HUES48 (cell line): Measurements from ENCODE around the gene HOXC12.

Experiments used
- H3K27ac ChIP-seq: one replicate; pipeline ENCODE4 v1.7.0; 2013; ENCODE audit warnings: low read depth, low read length, inconsistent platforms
- H3K27me3 ChIP-seq: 2 replicates; pipeline ENCODE4 v1.6.1; 2013; ENCODE audit warnings: mild to moderate bottlenecking, low read length; ENCODE audit not compliant: control insufficient read depth, insufficient read depth
- H3K36me3 ChIP-seq: 2 replicates; pipeline ENCODE4 v1.6.1; 2013; ENCODE audit warnings: low read length; ENCODE audit not compliant: control insufficient read depth, insufficient read depth
- H3K4me1 ChIP-seq: 2 replicates; pipeline ENCODE4 v1.6.1; 2013; ENCODE audit warnings: mild to moderate bottlenecking, low read length; ENCODE audit not compliant: control insufficient read depth, insufficient read depth
- H3K4me3 ChIP-seq: 2 replicates; pipeline ENCODE4 v1.5.1; 2013; ENCODE audit warnings: mild to moderate bottlenecking, low read depth, low read length
- H3K9ac ChIP-seq: 2 replicates; pipeline ENCODE4 v1.6.1; 2013; ENCODE audit warnings: mild to moderate bottlenecking, low read depth, low read length, moderate library complexity
- H3K9me3 ChIP-seq: 2 replicates; pipeline ENCODE4 v1.6.1; 2013; ENCODE audit warnings: low read length; ENCODE audit not compliant: control insufficient read depth, insufficient read depth

Gene HOXC12

GRCh38 chr12:53981634-53982565 is 27.2 kb downstream of the HOXC12 start:
- H3K4me3 ChIP-seq, result no peak overlapping the region
- H3K9ac ChIP-seq, result no peak overlapping the region
- no peaks in the 10 kb centered on the region for H3K36me3 ChIP-seq
- no peaks in the 10 kb centered on the region; the same call in 1 of the 2 replicates for H3K4me1 ChIP-seq
- peaks cover 99% of the 10 kb centered on the region for H3K27me3 ChIP-seq
- no peaks in the 10 kb centered on the region for H3K9me3 ChIP-seq
- no peak overlapping the region for H3K27ac ChIP-seq

DNA sequence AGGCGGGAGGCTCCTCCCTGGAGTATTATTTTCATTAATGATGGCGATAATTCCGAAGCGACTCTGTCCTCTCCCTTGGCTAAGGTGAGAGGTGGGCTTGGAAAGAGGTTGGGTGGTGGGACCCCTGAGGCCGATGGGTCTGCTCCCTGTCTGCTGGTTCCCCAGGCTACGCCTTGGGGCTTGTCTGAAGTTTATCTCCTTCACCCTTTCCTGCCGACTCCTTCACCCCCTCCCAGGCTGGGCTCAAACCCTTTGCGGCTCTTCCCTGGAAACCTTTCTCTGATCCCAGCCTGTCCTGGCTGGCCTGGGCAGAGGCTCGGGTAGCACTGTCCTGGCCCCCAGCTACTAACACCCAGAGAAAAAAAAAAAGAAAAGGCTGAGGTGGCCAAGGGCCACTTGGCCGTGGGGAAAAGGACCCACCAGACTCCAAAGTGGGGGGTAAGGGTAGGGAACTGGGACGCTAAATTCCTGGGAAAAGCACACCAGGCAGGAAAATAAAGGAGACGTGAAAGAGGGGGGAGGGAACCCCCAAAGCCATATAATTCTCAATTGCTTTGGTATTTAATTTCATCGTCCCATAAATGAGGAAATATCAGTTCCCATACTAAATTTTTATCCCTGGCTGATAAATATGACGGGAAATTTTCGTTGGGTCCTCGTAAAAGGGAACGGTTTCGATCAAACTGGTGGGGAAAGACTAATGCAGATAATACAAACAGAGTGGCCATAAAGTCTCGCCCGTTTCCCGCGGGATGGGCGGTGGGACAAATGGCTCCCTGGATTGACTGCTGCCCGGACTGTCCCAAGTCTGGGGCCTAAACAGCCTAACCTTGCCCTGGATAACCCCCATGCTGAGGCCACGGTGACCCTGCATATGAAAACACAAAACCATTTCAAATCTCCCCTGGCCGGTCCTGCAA is 28.2 kb downstream of the HOXC12 start:
- peaks cover 99% of the 10 kb centered on the region for H3K27me3 ChIP-seq
- no peak overlapping the region for H3K4me3 ChIP-seq
- no peak overlapping the region for H3K9ac ChIP-seq
- no peaks in the 10 kb centered on the region for H3K9me3 ChIP-seq
- no peaks in the 10 kb centered on the region; the same call in 1 of the 2 replicates for H3K4me1 ChIP-seq
- H3K36me3 ChIP-seq, result no peaks in the 10 kb centered on the region
- H3K27ac ChIP-seq, result no peak overlapping the region

DNA sequence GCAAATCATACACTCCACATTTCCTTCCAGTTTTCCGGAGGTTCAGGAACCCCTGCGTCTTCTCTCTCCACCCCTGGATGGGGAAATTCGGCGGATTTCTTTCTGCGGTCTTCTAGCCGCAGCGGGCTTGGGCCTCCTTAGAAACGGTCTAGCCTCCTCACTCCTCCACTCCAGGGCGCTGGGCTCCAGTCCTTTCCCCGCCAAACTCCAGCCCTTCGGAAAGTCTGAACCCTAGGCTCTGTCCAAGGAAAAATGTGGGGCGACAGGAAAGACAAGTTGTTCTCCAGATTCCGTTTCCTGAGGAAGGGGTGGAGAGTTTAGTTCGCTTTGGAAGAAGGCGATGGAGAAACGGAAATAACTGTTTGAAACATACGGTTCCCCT is 28.9 kb downstream of the HOXC12 start:
- Histone ChIP-seq H3K4me3 (no peak overlapping the region), H3K9ac (no peak overlapping the region), H3K27ac (no peak overlapping the region), H3K27me3 (peaks cover 99% of the 10 kb centered on the region), H3K9me3 (no peaks in the 10 kb centered on the region), H3K4me1 (no peaks in the 10 kb centered on the region; the same call in 1 of the 2 replicates), H3K36me3 (no peaks in the 10 kb centered on the region)

GRCh38 chr12:53983950-53984572 is 29.4 kb downstream of the HOXC12 start:
- peaks cover 99% of the 10 kb centered on the region for H3K27me3 ChIP-seq
- no peak overlapping the region for H3K4me3 ChIP-seq
- H3K9me3 ChIP-seq, result no peaks in the 10 kb centered on the region
- no peaks in the 10 kb centered on the region for H3K36me3 ChIP-seq
- H3K27ac ChIP-seq, result no peak overlapping the region
- no peaks in the 10 kb centered on the region; the same call in 1 of the 2 replicates for H3K4me1 ChIP-seq
- no peak overlapping the region for H3K9ac ChIP-seq

- H3K27me3 ChIP-seq, result peaks cover 99% of the 10 kb centered on the region
- H3K27ac ChIP-seq, result no peak within 1 kb of the TSS
- no peaks in the 10 kb centered on the region; the same call in 1 of the 2 replicates for H3K4me1 ChIP-seq
Observed at GRCh38 chr12:53984901-53985691, 30.4 kb downstream of the HOXC12 start, which contains the start of gene HOXC10. HOXC10 (plus strand) TSS chr12:53985146; CDS start chr12:53985260, 114 bp downstream.

DNA sequence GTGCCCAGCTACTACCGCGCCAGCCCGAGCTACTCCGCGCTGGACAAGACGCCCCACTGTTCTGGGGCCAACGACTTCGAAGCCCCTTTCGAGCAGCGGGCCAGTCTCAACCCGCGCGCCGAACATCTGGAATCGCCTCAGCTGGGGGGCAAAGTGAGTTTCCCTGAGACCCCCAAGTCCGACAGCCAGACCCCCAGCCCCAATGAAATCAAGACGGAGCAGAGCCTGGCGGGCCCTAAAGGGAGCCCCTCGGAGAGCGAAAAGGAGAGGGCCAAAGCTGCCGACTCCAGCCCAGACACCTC is 30.9 kb downstream of the HOXC12 start:
- no peak overlapping the region; the same call in 1 of the 2 replicates for H3K4me3 ChIP-seq
- H3K9me3 ChIP-seq, result no peaks in the 10 kb centered on the region
- no peaks in the 10 kb centered on the region for H3K36me3 ChIP-seq
- no peaks in the 10 kb centered on the region; the same call in 1 of the 2 replicates for H3K4me1 ChIP-seq
- no peak overlapping the region for H3K9ac ChIP-seq
- peaks cover 99% of the 10 kb centered on the region for H3K27me3 ChIP-seq
- H3K27ac ChIP-seq, result no peak overlapping the region

More at GRCh38 chr12:53984901-53985691, 30.4 kb downstream of the HOXC12 start, which contains the start of gene HOXC10:
- peak within 1 kb of the TSS; percentile 14; the same call in 1 of the 2 replicates for H3K4me3 ChIP-seq
- no peaks in the 10 kb centered on the region for H3K9me3 ChIP-seq
- no peaks in the 10 kb centered on the region for H3K36me3 ChIP-seq
- H3K9ac ChIP-seq, result no peak within 1 kb of the TSS

DNA sequence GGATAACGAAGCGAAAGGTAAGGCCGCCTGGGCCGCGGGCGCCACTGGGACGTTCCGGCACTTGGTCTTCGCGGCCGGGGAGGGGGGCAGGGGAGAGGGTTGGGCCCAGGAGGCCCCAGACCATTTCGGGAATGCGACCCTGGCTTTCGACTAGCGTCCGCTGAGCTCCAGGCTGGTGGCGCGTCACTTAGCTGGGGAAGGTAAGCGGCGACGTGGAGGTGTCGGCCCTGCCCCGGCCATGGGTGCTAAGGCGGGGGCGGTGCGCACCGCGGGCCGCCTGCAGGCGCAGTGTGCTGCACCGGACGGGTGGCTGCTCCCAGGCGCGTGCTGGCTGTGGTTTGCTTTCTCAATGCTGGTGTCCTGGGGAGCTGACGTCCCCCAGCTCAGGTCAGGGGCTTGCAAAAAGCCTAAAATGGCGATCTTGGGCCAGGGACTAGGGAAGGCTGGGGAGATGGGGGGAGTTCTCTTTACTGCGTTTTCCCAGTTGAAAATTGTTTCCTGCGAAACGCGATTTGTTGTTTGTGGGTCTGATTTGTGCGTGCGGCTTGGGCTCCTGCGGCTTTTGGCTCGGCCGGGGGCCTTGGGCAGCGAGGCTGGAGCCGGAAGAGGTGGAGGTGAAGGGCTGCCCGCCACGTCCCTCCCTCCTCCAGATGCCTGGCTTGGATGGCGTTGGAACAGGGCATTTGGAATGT is 31.4 kb downstream of the HOXC12 start:
- H3K36me3 ChIP-seq, result no peaks in the 10 kb centered on the region
- no peak overlapping the region for H3K9ac ChIP-seq
- H3K27ac ChIP-seq, result no peak overlapping the region
- H3K4me1 ChIP-seq, result no peaks in the 10 kb centered on the region; the same call in 1 of the 2 replicates
- H3K4me3 ChIP-seq, result peak overlapping the region; percentile 14; the same call in 1 of the 2 replicates
- H3K9me3 ChIP-seq, result no peaks in the 10 kb centered on the region
- peaks cover 99% of the 10 kb centered on the region for H3K27me3 ChIP-seq

- Histone ChIP-seq H3K27me3 (peaks cover 99% of the 10 kb centered on the region), H3K4me1 (no peaks in the 10 kb centered on the region; the same call in 1 of the 2 replicates), H3K9ac (no peak overlapping the region), H3K27ac (no peak overlapping the region), H3K4me3 (no peak overlapping the region), H3K9me3 (no peaks in the 10 kb centered on the region), H3K36me3 (no peaks in the 10 kb centered on the region)
Observed at GRCh38 chr12:53986686-53987483, 32.2 kb downstream of the HOXC12 start.

- Histone ChIP-seq H3K27me3 (peaks cover 99% of the 10 kb centered on the region), H3K9ac (no peak overlapping the region), H3K4me1 (no peaks in the 10 kb centered on the region; the same call in 1 of the 2 replicates), H3K36me3 (no peaks in the 10 kb centered on the region), H3K27ac (no peak overlapping the region), H3K4me3 (no peak overlapping the region), H3K9me3 (no peaks in the 10 kb centered on the region)
Observed at GRCh38 chr12:53987787-53988230, 33.1 kb downstream of the HOXC12 start.
